ENCODE measurements around the gene PTPRK. TPM values are rescaled to one million over a fixed set of nuclear protein-coding genes. Genes with fewer than 3 reads are reported as not detected.

The PTPRK gene
- total and polyA plus RNA-seq, 2 of the 13 experiments (the other 11 are each of a cell fraction or from before 2014, with no cell fraction given): 43.6 to 98.3 TPM

GRCh38 chr6:128062882-128063603 is 457.4 kb downstream of the PTPRK start (continued):
- TF ChIP-seq, protein P1, sequence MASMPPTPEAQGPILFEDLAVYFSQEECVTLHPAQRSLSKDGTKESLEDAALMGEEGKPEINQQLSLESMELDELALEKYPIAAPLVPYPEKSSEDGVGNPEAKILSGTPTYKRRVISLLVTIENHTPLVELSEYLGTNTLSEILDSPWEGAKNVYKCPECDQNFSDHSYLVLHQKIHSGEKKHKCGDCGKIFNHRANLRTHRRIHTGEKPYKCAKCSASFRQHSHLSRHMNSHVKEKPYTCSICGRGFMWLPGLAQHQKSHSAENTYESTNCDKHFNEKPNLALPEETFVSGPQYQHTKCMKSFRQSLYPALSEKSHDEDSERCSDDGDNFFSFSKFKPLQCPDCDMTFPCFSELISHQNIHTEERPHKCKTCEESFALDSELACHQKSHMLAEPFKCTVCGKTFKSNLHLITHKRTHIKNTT (CRISPR knock-in tag; IDR thresholded peaks at IDR 0.05): no peak
- TF ChIP-seq EHMT2 (IDR thresholded peaks at IDR 0.05; ENCODE audit: borderline replicate concordance, low read depth, low read length) (peak; percentile 48; the same call in 1 of the 2 replicates), ZNF17 (CRISPR knock-in tag; IDR thresholded peaks at IDR 0.05) (no peak), TP53 (CRISPR knock-in tag; conservative IDR thresholded peaks at IDR 0.05) (no peak), SIN3B (IDR thresholded peaks at IDR 0.05; ENCODE audit: low read length) (no peak), ZKSCAN1 (IDR thresholded peaks at IDR 0.05; ENCODE audit: low read length) (no peak), XRCC5 (optimal IDR thresholded peaks at IDR 0.05; ENCODE audit: low read length) (no peak), PLSCR1 (CRISPR knock-in tag; IDR thresholded peaks at IDR 0.05; ENCODE audit: borderline replicate concordance) (no peak), NCOA5 (CRISPR knock-in tag; IDR thresholded peaks at IDR 0.05) (no peak), SP140L (CRISPR knock-in tag; IDR thresholded peaks at IDR 0.05; ENCODE audit: borderline replicate concordance) (0 out of 2 replicates have a peak, but pooled peaks have one; percentile 66), ATF2 (CRISPR knock-in tag; IDR thresholded peaks at IDR 0.05) (peak; percentile 84), ZBTB26 (CRISPR knock-in tag; IDR thresholded peaks at IDR 0.05; ENCODE audit: borderline replicate concordance) (peak; percentile 86)
- TF ChIP-seq, protein P2, sequence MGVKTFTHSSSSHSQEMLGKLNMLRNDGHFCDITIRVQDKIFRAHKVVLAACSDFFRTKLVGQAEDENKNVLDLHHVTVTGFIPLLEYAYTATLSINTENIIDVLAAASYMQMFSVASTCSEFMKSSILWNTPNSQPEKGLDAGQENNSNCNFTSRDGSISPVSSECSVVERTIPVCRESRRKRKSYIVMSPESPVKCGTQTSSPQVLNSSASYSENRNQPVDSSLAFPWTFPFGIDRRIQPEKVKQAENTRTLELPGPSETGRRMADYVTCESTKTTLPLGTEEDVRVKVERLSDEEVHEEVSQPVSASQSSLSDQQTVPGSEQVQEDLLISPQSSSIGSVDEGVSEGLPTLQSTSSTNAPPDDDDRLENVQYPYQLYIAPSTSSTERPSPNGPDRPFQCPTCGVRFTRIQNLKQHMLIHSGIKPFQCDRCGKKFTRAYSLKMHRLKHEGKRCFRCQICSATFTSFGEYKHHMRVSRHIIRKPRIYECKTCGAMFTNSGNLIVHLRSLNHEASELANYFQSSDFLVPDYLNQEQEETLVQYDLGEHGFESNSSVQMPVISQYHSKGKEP (CRISPR knock-in tag; IDR thresholded peaks at IDR 0.05): 0 out of 2 replicates have a peak, but pooled peaks have one; percentile 20
- TF ChIP-seq, protein P3, sequence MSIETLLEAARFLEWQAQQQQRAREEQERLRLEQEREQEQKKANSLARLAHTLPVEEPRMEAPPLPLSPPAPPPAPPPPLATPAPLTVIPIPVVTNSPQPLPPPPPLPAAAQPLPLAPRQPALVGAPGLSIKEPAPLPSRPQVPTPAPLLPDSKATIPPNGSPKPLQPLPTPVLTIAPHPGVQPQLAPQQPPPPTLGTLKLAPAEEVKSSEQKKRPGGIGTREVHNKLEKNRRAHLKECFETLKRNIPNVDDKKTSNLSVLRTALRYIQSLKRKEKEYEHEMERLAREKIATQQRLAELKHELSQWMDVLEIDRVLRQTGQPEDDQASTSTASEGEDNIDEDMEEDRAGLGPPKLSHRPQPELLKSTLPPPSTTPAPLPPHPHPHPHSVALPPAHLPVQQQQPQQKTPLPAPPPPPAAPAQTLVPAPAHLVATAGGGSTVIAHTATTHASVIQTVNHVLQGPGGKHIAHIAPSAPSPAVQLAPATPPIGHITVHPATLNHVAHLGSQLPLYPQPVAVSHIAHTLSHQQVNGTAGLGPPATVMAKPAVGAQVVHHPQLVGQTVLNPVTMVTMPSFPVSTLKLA (IDR thresholded peaks at IDR 0.05): 0 out of 2 replicates have a peak, but pooled peaks have one; percentile 19
- TF ChIP-seq, protein P4, sequence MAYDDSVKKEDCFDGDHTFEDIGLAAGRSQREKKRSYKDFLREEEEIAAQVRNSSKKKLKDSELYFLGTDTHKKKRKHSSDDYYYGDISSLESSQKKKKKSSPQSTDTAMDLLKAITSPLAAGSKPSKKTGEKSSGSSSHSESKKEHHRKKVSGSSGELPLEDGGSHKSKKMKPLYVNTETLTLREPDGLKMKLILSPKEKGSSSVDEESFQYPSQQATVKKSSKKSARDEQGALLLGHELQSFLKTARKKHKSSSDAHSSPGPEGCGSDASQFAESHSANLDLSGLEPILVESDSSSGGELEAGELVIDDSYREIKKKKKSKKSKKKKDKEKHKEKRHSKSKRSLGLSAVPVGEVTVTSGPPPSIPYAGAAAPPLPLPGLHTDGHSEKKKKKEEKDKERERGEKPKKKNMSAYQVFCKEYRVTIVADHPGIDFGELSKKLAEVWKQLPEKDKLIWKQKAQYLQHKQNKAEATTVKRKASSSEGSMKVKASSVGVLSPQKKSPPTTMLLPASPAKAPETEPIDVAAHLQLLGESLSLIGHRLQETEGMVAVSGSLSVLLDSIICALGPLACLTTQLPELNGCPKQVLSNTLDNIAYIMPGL (CRISPR knock-in tag; IDR thresholded peaks at IDR 0.05; ENCODE audit: borderline replicate concordance in 1 of 2, low read depth in 1 of 2): no peak; a peak in 1 of 4 replicates

Measured in HepG2 (cell line).